Measurements from ENCODE around the gene C10orf62. TPM values are rescaled to one million over a fixed set of nuclear protein-coding genes. Genes with fewer than 3 reads are reported as not detected.
A peak's percentile ranks its signal among the peaks of the same experiment; 100 is the strongest.

C10orf62 gene
- total and polyA plus RNA-seq, 2 of the 8 experiments (the other 6 are each of a cell fraction or from before 2014, with no cell fraction given): 0.05 TPM; not detected in 1

- no peak for TF ChIP-seq CHD1 (IDR thresholded peaks at IDR 0.05; ENCODE audit: low read depth, low read length)
- no peak for TF ChIP-seq BRCA1 (IDR thresholded peaks at IDR 0.05; ENCODE audit: low read depth, low read length)
- TF ChIP-seq CREB1 (IDR thresholded peaks at IDR 0.05): peak; percentile 49
- no peak for TF ChIP-seq BCL11A (IDR thresholded peaks at IDR 0.05; ENCODE audit: low read depth in 2 of 2, low read length in 2 of 2)
- TF ChIP-seq SUZ12 (IDR thresholded peaks at IDR 0.05; ENCODE audit: low read length): no peak
- TF ChIP-seq KDM5A (IDR thresholded peaks at IDR 0.05; ENCODE audit: low read length): peak; percentile 69; the same call in 1 of the 2 replicates
- TF ChIP-seq SAP30 (IDR thresholded peaks at IDR 0.05; ENCODE audit: insufficient read depth, insufficient replicate concordance, low read length): peak; percentile 90
- no peak for TF ChIP-seq EGR1 (IDR thresholded peaks at IDR 0.05; ENCODE audit: borderline replicate concordance, low read depth, low read length)
- no peak for TF ChIP-seq ATF2 (IDR thresholded peaks at IDR 0.05; ENCODE audit: low read length)
- TF ChIP-seq MAX (IDR thresholded peaks at IDR 0.05): peak; percentile 57
These were observed 43.7 kb downstream of the C10orf62 start, which contains the start of gene MORN4 (continued) for GRCh38 chr10:97632949-97633884.
